ENCODE data around the gene FBRS. TPM values are rescaled to one million over a fixed set of nuclear protein-coding genes. Genes with fewer than 3 reads are reported as not detected.
A peak's percentile ranks its signal among the peaks of the same experiment; 100 is the strongest.

FBRS gene
- total RNA-seq, 1 experiment from 2014 or later, result 16.8 TPM

DNA sequence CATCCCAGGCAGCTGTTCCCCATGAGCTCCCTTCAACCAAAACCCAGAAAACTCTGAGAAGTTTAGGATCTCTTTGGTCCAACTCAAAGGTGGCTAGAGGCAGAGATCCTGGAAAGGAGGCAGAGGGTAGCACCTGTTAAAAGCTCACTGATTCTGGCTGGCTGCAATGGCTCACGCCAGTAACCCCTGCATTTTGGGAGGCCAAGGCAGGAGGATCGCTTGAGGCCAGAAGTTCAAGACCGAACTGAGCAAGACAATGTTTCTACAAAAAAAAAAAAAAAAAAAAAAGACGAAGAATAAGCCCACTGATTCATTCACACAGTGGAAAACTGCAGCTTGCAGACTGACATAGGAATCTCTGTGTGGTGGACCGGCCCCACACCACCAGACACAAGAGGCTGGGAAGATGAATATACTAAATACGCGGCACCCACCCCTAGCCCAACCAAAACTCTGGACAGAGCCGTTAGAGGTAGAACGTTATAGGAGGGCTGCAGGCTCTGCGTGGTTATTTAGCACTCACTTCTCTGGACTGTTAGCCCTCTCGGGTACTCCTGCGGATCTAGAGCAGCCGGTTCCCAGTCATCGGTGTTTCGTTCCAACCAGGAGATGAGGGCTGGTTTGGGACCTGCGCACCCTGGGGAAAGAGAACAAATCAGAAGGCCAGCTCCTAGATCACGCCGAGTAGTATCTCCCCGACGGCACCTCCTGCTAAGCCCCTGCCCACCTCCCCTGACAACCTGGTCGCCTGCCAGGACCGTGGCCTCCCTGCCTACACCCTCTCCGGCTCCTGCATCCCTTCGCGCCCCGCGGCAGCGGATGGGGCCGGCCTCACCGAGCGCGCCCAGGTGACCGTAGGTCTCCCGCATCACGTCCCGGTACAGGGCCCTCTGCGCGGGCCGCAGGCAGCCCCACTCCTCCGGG is 49.0 kb upstream of the FBRS start:
- H3K14ac ChIP-seq (ENCODE audit: insufficient read depth, low read length), result peak overlapping the region; percentile 91
- peak; percentile 39 for DNase-seq
- no peak overlapping the region for H2BK5ac ChIP-seq (ENCODE audit: insufficient read length, low read length)
- peak overlapping the region in 2 of 3 experiments; percentile 44 to 91; a peak in 3 of 7 replicates for H3K27ac Mint-ChIP-seq
- H3K9me3 ChIP-seq (ENCODE audit: control insufficient read depth, low read depth, low read length), result no peaks in the 10 kb centered on the region
- H4K91ac ChIP-seq (ENCODE audit: insufficient read length, low read depth, low read length), result peak overlapping the region; percentile 70
- no peak overlapping the region for H2AFZ ChIP-seq (ENCODE audit: low read length)
- no CpG with 5 or more reads among the region's 40 CpGs for WGBS (ENCODE audit: extremely low coverage, insufficient read length, low lambda C conversion rate)
- no peak overlapping the region for H3K56ac ChIP-seq (ENCODE audit: insufficient read length, low read depth, low read length)
- no peak overlapping the region for H2BK20ac ChIP-seq (ENCODE audit: low read depth, low read length, poor library complexity, severe bottlenecking)
- H3K4ac ChIP-seq (ENCODE audit: low read depth, low read length), result 0 out of 2 replicates have a peak overlapping the region, but pooled peaks have one; percentile 20
- H3K27ac ChIP-seq (ENCODE audit: insufficient read length, low read depth, low read length), result no peak overlapping the region
- H3K27me3 Mint-ChIP-seq (ENCODE audit: low read depth), result no peaks in the 10 kb centered on the region; the same call in 1 of the 2 replicates
- no peak for TF ChIP-seq CTCF (conservative IDR thresholded peaks at IDR 0.05)
- no peaks in the 10 kb centered on the region for H4K20me1 ChIP-seq (ENCODE audit: control insufficient read depth, insufficient read depth, insufficient read length)
- H3K27me3 ChIP-seq (ENCODE audit: insufficient read depth, low read length), result no peaks in the 10 kb centered on the region
- H3T11ph ChIP-seq (ENCODE audit: low read length), result no peak overlapping the region
- peak overlapping the region; percentile 83 for H3K18ac ChIP-seq (ENCODE audit: insufficient read length, low read depth, low read length)
- H3K79me1 ChIP-seq (ENCODE audit: insufficient read depth, low read depth, low read length, poor library complexity, severe bottlenecking), result no peaks in the 10 kb centered on the region
- H3K4me1 Mint-ChIP-seq, result peaks cover 3 to 11% of the 10 kb centered on the region in 2 experiments
- no peak overlapping the region for H2AK5ac ChIP-seq (ENCODE audit: insufficient read length, low read length)
- H3K4me3 Mint-ChIP-seq, result peak overlapping the region; percentile 85 to 91
- no peaks in the 10 kb centered on the region for H3K9me3 Mint-ChIP-seq
- H3K9ac ChIP-seq (ENCODE audit: extremely low read depth, insufficient read length, low read length), result peak overlapping the region; percentile 92
- peaks cover 5% of the 10 kb centered on the region for H3K23me2 ChIP-seq (ENCODE audit: insufficient read length, low read depth, low read length, poor library complexity, severe bottlenecking)
- H2BK12ac ChIP-seq (ENCODE audit: insufficient read length, low read depth, low read length), result no peak overlapping the region
- H3K23ac ChIP-seq (ENCODE audit: insufficient read length, low read depth, low read length), result no peak overlapping the region
- H3K36me3 Mint-ChIP-seq (ENCODE audit: insufficient read depth in 1 of 3, low read depth in 3 of 3), result peaks cover 15 to 37% (median 34%) of the 10 kb centered on the region in 3 experiments; a peak in 6 of 7 replicates
- no peak overlapping the region for H4K8ac ChIP-seq (replicated peaks; ENCODE audit: insufficient read length, low read depth, low read length)
- peaks cover 2% of the 10 kb centered on the region; the same call in 1 of the 2 replicates for H3K79me2 ChIP-seq (ENCODE audit: insufficient read depth, low read length)
- no peaks in the 10 kb centered on the region for H3K4me1 ChIP-seq (ENCODE audit: insufficient read depth, low read length)
- peak overlapping the region; percentile 72 for H3K4me2 ChIP-seq (ENCODE audit: insufficient read depth, insufficient read length, low read length)
- no peak overlapping the region for H2BK120ac ChIP-seq (ENCODE audit: low read depth, low read length, poor library complexity, severe bottlenecking)
- H4K5ac ChIP-seq (ENCODE audit: insufficient read length, low read depth, low read length), result no peak overlapping the region
- no peak overlapping the region for H2BK15ac ChIP-seq (ENCODE audit: low read depth, low read length)

Data from H9 (cell line).